OCI-LY1 (cell line): ENCODE measurements around the gene FIG4.

Experiments used
- H2AFZ ChIP-seq: fragments of 200-600 bp; sonication (generic), shearing (Covaris generic); 2 replicates; pipeline ENCODE4 v1.6.0; 2014; ENCODE audit warnings: antibody characterized with exemption, mild to moderate bottlenecking, low read length
- H3F3A ChIP-seq: fragments of 200-600 bp; sonication (generic), shearing (Covaris generic); 2 replicates; pipeline ENCODE4 v1.6.0; 2014; ENCODE audit warnings: mild to moderate bottlenecking, antibody characterized with exemption, low read length, moderate library complexity; ENCODE audit not compliant: insufficient read depth
- H3K27ac ChIP-seq: fragments of 200-600 bp; sonication (generic); 2 replicates; pipeline ENCODE4 v1.5.1; 2014; ENCODE audit warnings: low read length, mixed run types, mild to moderate bottlenecking, low read depth; ENCODE audit not compliant: poor library complexity, severe bottlenecking
- H3K27me3 ChIP-seq: fragments of 200-600 bp; sonication (generic); 2 replicates; pipeline ENCODE4 v1.6.0; 2014; ENCODE audit warnings: antibody characterized with exemption, mild to moderate bottlenecking, low read length, moderate library complexity; ENCODE audit not compliant: insufficient read depth
- H3K36me3 ChIP-seq: fragments of 200-600 bp; sonication (generic); 2 replicates; pipeline ENCODE4 v1.6.1; 2014; ENCODE audit warnings: mild to moderate bottlenecking, antibody characterized with exemption, low read length, moderate library complexity, mixed read lengths; ENCODE audit not compliant: insufficient read depth
- H3K4me1 ChIP-seq: fragments of 200-600 bp; sonication (generic); 2 replicates; pipeline ENCODE4 v1.5.1; 2014; ENCODE audit warnings: mild to moderate bottlenecking, low read length, moderate library complexity; ENCODE audit not compliant: insufficient read depth, severe bottlenecking
- H3K4me2 ChIP-seq: fragments of 200-600 bp; sonication (generic), shearing (Covaris generic); 2 replicates; pipeline ENCODE4 v1.6.1; 2014; ENCODE audit warnings: low read length
- H3K4me3 ChIP-seq: fragments of 200-600 bp; sonication (generic); 2 replicates; pipeline ENCODE4 v1.5.1; 2014; ENCODE audit warnings: low read length, low read depth, mild to moderate bottlenecking, mixed read lengths; ENCODE audit not compliant: poor library complexity, severe bottlenecking
- H3K79me2 ChIP-seq: fragments of 200-600 bp; shearing (Covaris generic); 2 replicates; pipeline ENCODE4 v1.6.1; 2016; ENCODE audit warnings: mixed run types, low read length, mixed read lengths; ENCODE audit not compliant: insufficient read depth
- H3K9ac ChIP-seq: fragments of 200-600 bp; sonication (generic), shearing (Covaris generic); 2 replicates; pipeline ENCODE4 v1.6.1; 2014; ENCODE audit warnings: mild to moderate bottlenecking, low read length, mixed read lengths
- H3K9me2 ChIP-seq: fragments of 200-600 bp; sonication (generic), shearing (Covaris generic); 2 replicates; pipeline ENCODE4 v1.6.1; 2014; ENCODE audit warnings: low read depth, mild to moderate bottlenecking, low read length, mixed read lengths
- H3K9me3 ChIP-seq: fragments of 200-600 bp; shearing (Covaris generic); 2 replicates; pipeline ENCODE4 v1.6.1; 2014; ENCODE audit warnings: low read length, mixed read lengths
- H4K20me1 ChIP-seq: fragments of 200-600 bp; sonication (generic), shearing (Covaris generic); 2 replicates; pipeline ENCODE4 v1.6.0; 2016; ENCODE audit warnings: mild to moderate bottlenecking, low read length; ENCODE audit not compliant: insufficient read depth
- CTCF ChIP-seq: fragments of 200-600 bp; sonication (generic), shearing (Covaris generic); IDR thresholded peaks from 2 replicates; pipeline ENCODE4 v1.5.1; 2017; ENCODE audit warnings: mild to moderate bottlenecking, antibody characterized with exemption, low read length, moderate library complexity, mixed read lengths
- EZH2 ChIP-seq: fragments of 200-600 bp; sonication (generic), shearing (Covaris generic); IDR thresholded peaks from 2 replicates; pipeline ENCODE4 v1.8.0; 2017; ENCODE audit warnings: borderline replicate concordance, mixed run types, mild to moderate bottlenecking, antibody characterized with exemption, low read length, moderate library complexity, mixed read lengths

Gene FIG4

GRCh38 chr6:109870089-109870410 lies 179.0 kb downstream of the FIG4 start:
- H3K27me3 ChIP-seq: no peaks in the 10 kb centered on the region
- H3K9me3 ChIP-seq: no peaks in the 10 kb centered on the region
- H4K20me1 ChIP-seq: no peaks in the 10 kb centered on the region
- no peaks in the 10 kb centered on the region for H3K36me3 ChIP-seq
- TF ChIP-seq CTCF (no peak), EZH2 (no peak)
- H3K4me1 ChIP-seq: no peaks in the 10 kb centered on the region
- no peak overlapping the region for H3K9ac ChIP-seq
- H3K79me2 ChIP-seq: no peaks in the 10 kb centered on the region
- H3F3A ChIP-seq: no peaks in the 10 kb centered on the region
- no peak overlapping the region for H3K4me3 ChIP-seq
- H3K4me2 ChIP-seq: no peak overlapping the region
- no peaks in the 10 kb centered on the region for H3K9me2 ChIP-seq
- no peak overlapping the region for H2AFZ ChIP-seq
- no peak overlapping the region for H3K27ac ChIP-seq

GRCh38 chr6:109872549-109872948 lies 181.5 kb downstream of the FIG4 start:
- no peaks in the 10 kb centered on the region for H3K9me2 ChIP-seq
- H3K79me2 ChIP-seq: no peaks in the 10 kb centered on the region
- no peak overlapping the region for H3K27ac ChIP-seq
- no peak overlapping the region for H3K9ac ChIP-seq
- H3K27me3 ChIP-seq: no peaks in the 10 kb centered on the region
- H2AFZ ChIP-seq: no peak overlapping the region
- no peaks in the 10 kb centered on the region for H4K20me1 ChIP-seq
- no peaks in the 10 kb centered on the region for H3F3A ChIP-seq
- no peaks in the 10 kb centered on the region for H3K36me3 ChIP-seq
- H3K4me1 ChIP-seq: no peaks in the 10 kb centered on the region
- H3K9me3 ChIP-seq: no peaks in the 10 kb centered on the region
- no peak overlapping the region for H3K4me3 ChIP-seq
- TF ChIP-seq EZH2 (no peak), CTCF (no peak)
- no peak overlapping the region for H3K4me2 ChIP-seq

- H4K20me1 ChIP-seq: no peaks in the 10 kb centered on the region
- no peaks in the 10 kb centered on the region for H3K36me3 ChIP-seq
- no peak overlapping the region for H3K4me3 ChIP-seq
- H3K9me2 ChIP-seq: no peaks in the 10 kb centered on the region
- no peak overlapping the region for H3K27ac ChIP-seq
- no peaks in the 10 kb centered on the region for H3K27me3 ChIP-seq
- H3K9me3 ChIP-seq: no peaks in the 10 kb centered on the region
- H3F3A ChIP-seq: no peaks in the 10 kb centered on the region
- no peak overlapping the region for H2AFZ ChIP-seq
- no peak overlapping the region for H3K4me2 ChIP-seq
- no peaks in the 10 kb centered on the region for H3K4me1 ChIP-seq
- no peak overlapping the region for H3K9ac ChIP-seq
- no peaks in the 10 kb centered on the region for H3K79me2 ChIP-seq
- TF ChIP-seq CTCF (no peak), EZH2 (no peak)
Observed at GRCh38 chr6:109872968-109873545, 182.0 kb downstream of the FIG4 start.
